Stimulated activated effector memory CD8-positive, alpha-beta T cell treated with anti-CD3 and anti-CD28 coated beads, Interleukin-12 subunit alpha, Interleukin-12 subunit beta, amount 100 ng/mL, for 72 hours (primary cell): ENCODE data around the gene PRTFDC1.

Source experiments
- ATAC-seq: fragments of 150-1000 bp; cut with Tn5 transposase; 2 replicates; pipeline ENCODE4 v1.10.0; 2021
- DNase-seq, 2 donors: peaks; one replicate each; pipeline ENCODE4 v3.0.0; 2021 to 2022; ENCODE audit warnings: low spot score in 2 of 2
- H3K27ac Mint-ChIP-seq: one replicate; pipeline ENCODE4 v1.8.0; 2022; ENCODE audit warnings: mild to moderate bottlenecking, mixed read lengths
- H3K36me3 Mint-ChIP-seq: one replicate; pipeline ENCODE4 v1.8.0; 2022; ENCODE audit warnings: mild to moderate bottlenecking, mixed read lengths
- H3K4me1 Mint-ChIP-seq: one replicate; pipeline ENCODE4 v1.8.0; 2022; ENCODE audit warnings: mixed read lengths
- H3K4me3 Mint-ChIP-seq: one replicate; pipeline ENCODE4 v1.8.0; 2022; ENCODE audit warnings: mild to moderate bottlenecking, mixed read lengths
- H3K9me3 Mint-ChIP-seq: one replicate; pipeline ENCODE4 v1.8.0; 2022; ENCODE audit warnings: mixed read lengths

PRTFDC1 gene

DNA sequence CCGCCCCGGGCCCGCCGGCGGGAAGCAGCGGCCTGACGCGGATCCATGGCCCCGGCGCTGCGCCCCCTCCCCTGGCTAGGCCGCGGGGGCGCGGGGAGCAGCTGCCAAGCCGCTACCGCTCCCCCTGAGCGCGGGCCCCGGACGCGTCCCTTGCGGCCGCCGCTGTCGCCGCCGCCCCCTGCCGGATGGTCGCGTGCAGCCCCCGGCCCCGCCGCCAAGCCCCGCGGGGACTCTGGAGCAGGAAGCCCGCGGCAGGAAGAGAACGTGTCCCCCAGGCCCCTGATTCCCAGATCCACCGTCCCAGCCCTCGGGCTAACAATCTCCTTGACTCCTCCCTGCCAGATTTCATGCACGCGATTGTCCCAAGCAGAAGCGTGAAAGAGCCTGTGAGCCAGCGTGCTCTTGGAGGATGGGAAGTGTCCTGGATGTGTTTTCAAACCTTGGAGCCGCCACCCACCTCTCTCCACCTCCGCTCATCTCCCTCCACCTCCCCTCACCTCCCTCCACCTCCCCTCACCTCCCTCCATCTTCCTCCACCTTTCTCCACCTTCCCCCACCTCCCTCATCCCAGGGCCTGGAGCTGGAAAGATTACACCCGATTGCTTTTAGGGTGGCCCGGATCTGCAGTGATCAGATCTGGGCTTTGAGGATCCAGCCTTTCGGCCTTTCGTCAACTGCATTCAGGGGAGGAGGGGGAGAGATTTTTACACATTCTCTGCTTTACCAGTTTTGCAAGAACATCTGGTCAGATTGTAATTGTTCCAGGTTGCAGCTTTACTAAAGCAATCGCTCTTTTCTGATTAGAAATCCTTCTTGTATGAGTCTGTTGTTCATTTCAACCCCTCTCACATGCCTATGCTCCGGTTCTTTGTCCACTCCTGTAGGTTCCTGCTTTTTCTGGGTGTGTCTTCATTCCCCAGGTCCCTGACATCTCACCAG is 570 bp upstream of the PRTFDC1 start:
- Mint-ChIP-seq H3K27ac (peak overlapping the region; percentile 89), H3K4me3 (peak overlapping the region; percentile 70), H3K4me1 (peaks cover 31% of the 10 kb centered on the region), H3K36me3 (peaks cover 5% of the 10 kb centered on the region), H3K9me3 (no peaks in the 10 kb centered on the region)
- ATAC-seq (peak; percentile 73), DNase-seq (peak; percentile 42 to 70)

DNA sequence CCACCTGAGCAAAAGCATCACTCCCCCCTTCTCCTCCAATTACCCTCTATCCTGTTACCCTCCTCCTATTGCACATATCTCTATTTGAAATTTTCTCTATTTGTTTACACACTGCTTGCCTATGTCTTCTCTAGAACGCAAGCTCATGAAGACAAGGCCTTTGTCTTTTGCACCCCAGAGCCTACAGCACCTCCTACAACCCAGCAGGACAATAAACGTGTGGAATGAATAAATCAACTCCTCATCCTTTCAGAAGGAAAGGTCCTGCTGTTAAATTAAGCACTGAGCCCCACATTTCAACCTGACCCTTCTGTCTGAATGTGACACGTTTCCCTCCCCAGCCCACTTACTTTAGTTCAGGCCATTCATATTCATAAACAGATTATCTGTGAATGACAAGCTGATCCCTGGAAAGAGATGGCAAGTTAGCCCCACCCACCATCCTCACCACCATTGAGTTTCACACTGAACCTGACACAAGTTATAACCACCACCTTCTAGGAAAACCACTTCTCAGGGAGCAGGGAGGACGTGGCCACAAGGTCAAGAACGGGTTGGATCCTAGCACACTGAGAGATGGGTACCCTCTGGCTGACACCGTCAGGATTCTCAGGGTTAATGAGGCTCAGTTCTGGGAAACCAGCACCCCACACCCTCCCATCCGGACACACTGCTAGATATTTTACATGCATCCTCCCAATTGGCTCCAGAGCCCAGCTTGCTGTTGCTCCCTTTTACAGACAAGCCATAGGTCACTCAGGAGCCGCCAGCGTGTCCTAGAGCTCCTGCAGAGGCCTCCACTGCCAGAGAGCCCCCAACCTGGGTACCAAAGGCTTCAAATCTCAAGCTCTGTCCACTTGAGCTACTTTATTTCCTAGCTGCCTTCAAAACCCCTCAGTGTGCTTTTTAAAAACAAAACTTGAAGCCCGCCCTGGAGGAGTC is 934 bp downstream of the PRTFDC1 start:
- DNase-seq (peak; percentile 6 to 63), ATAC-seq (peak; percentile 62)
- Mint-ChIP-seq H3K27ac (peak overlapping the region; percentile 89), H3K4me3 (peak overlapping the region; percentile 70), H3K4me1 (peaks cover 41% of the 10 kb centered on the region), H3K36me3 (peaks cover 5% of the 10 kb centered on the region), H3K9me3 (no peaks in the 10 kb centered on the region)

DNA sequence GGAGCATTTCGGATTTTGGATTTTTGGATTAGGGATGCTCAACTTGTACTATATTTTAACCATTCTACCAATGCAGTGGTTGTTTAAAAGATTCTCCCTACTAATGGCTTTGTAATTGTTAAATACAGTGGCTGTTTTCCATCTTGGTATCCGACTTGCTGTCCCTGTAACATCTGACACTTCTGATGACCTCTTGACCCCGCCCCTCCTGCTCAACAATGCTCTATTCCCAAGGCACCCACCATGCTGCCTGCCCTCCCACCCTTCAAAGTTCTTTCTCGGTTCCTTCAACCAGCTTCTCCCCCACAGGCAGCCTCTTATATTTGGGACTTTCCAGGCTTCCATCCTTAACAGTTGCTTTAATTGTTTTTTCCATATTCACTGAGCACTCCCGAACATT is 2.0 kb downstream of the PRTFDC1 start:
- Mint-ChIP-seq H3K27ac (no peak overlapping the region), H3K4me3 (no peak overlapping the region), H3K9me3 (no peaks in the 10 kb centered on the region), H3K36me3 (peaks cover 5% of the 10 kb centered on the region), H3K4me1 (peaks cover 41% of the 10 kb centered on the region)
- ATAC-seq: no peak
- no peak for DNase-seq

DNA sequence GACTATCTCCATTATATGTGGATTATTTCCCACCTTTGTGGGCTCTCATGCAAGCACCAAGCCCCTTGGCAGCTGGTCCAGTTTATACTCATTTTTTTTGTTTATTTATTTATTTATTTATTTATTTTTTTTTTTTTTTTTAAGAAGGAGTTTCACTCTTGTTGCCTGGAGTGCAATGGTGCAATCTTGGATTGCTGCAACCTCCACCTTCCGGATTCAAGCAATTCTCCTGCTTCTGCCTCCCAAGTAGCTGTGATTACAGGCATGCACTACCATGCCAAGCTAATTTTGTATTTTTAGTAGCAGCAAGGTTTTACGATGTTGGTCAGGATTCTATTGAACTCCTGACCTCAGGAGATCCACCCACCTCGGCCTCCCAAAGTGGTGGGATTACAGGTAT is 2.8 kb downstream of the PRTFDC1 start:
- Mint-ChIP-seq H3K4me1 (peaks cover 46% of the 10 kb centered on the region), H3K9me3 (no peaks in the 10 kb centered on the region)

DNA sequence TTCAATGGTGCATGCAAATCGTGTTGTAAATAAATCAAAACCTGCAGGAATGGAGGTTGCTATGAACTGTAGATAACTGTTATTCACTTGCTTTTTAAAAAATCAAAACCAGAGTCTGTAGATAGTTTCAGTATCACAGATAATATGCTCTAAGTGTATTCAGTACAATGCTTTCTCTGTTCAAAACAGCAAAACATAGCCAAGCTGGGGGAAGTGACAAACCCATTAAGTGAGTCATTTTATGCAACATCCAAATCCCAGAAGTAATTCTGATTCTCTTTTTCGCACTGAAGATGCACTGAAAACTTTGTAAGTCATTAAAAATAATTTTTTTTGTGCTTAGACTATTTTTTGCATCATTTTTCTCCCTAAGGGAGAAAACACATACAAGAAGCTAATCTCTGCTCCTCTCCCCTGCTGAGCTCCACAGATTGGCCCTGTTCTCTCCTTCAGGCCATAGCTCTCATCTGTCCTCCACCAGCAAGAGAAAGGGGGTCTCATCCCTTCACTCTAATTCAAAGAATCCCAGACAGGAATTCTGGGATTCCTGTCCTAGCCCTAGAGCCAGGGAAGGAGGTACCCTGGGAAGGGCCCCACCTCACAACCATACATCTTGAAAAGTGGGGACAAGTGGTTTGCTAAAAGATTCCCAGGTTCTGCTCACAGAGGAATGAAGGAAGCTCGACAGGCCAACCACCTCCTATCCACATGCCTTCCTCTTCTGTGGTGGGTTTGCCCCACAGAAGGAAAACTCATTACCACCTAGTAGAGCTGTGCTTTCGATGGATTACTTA is 4.9 kb downstream of the PRTFDC1 start:
- no peaks in the 10 kb centered on the region for H3K9me3 Mint-ChIP-seq
- no peaks in the 10 kb centered on the region for H3K36me3 Mint-ChIP-seq
- ATAC-seq (peak; percentile 87), DNase-seq (no peak)
- peaks cover 38% of the 10 kb centered on the region for H3K4me1 Mint-ChIP-seq
- no peak overlapping the region for H3K27ac Mint-ChIP-seq
- H3K4me3 Mint-ChIP-seq: no peak overlapping the region

More for the DNA sequence above, 2.8 kb downstream of the PRTFDC1 start:
- ATAC-seq (no peak), DNase-seq (no peak)
- no peak overlapping the region for H3K27ac Mint-ChIP-seq
- H3K36me3 Mint-ChIP-seq: peaks cover 5% of the 10 kb centered on the region
- H3K4me3 Mint-ChIP-seq: no peak overlapping the region

DNA sequence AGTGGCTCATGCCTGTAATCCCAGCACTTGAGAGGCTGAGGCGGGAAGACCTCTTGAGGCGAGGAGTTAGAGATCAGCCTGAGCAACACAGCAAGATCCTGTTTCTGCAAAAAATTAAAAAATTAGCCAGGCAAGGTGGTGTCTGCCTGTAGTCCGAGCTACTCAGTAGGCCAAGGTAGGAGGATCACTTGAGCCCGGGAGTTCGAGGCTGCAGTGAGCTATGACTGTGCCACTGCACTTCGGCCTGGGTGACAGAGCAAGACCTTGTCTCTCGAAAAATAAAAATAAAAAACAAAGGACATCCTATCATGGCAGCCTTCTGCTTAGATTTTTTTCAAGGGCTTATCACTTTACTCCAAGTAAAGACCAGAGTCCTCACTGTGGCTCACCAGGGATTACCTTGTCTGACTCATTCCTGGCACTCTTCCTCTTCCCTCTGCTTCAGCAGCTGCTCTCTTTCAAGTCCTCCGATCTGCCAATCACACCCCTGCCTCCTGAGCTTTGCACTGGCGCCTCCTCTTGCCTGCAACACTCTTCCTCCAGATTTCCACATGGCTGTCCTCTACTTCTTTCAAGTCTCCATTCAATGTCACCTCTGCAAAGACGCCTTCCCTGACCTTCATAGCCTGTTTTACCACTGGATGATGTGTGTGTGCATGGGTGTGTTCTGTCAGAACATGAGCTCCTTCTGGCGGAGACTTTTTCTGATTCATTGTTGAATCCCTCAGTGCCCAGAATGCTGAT is 7.7 kb downstream of the PRTFDC1 start:
- Mint-ChIP-seq H3K27ac (no peak overlapping the region), H3K36me3 (no peaks in the 10 kb centered on the region), H3K4me1 (peaks cover 23% of the 10 kb centered on the region), H3K4me3 (no peak overlapping the region), H3K9me3 (no peaks in the 10 kb centered on the region)
- no peak for ATAC-seq
- no peak for DNase-seq

DNA sequence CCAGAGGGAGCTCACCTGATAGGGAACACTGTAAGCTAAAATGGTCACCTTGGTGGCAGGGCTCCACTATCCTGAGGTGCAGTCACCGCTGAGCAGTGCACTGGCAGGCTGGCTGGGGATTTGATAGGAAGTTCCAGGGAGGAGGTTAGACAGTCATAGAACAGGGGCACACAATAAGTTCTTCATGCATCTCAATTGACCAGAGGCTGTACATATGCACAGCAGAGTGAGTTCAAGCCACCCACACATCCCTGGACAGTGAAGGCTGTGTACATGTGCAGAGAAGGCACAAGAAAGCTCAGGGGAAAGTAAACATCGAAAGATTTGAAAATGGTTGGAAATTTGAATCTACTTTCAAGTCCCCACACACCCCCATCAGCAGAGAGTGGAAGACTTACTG is 13.9 kb downstream of the PRTFDC1 start:
- no peak overlapping the region for H3K27ac Mint-ChIP-seq
- ATAC-seq (no peak), DNase-seq (no peak)
- H3K9me3 Mint-ChIP-seq: no peaks in the 10 kb centered on the region
- no peaks in the 10 kb centered on the region for H3K36me3 Mint-ChIP-seq
- peaks cover 10% of the 10 kb centered on the region for H3K4me1 Mint-ChIP-seq
- no peak overlapping the region for H3K4me3 Mint-ChIP-seq

- ATAC-seq: no peak
- H3K27ac Mint-ChIP-seq: no peak overlapping the region
- H3K36me3 Mint-ChIP-seq: no peaks in the 10 kb centered on the region
- DNase-seq: no peak
- peaks cover 10% of the 10 kb centered on the region for H3K4me1 Mint-ChIP-seq
- H3K4me3 Mint-ChIP-seq: no peak overlapping the region
- no peaks in the 10 kb centered on the region for H3K9me3 Mint-ChIP-seq
These were observed 14.3 kb downstream of the PRTFDC1 start for GRCh38 chr10:24938076-24938475.

DNA sequence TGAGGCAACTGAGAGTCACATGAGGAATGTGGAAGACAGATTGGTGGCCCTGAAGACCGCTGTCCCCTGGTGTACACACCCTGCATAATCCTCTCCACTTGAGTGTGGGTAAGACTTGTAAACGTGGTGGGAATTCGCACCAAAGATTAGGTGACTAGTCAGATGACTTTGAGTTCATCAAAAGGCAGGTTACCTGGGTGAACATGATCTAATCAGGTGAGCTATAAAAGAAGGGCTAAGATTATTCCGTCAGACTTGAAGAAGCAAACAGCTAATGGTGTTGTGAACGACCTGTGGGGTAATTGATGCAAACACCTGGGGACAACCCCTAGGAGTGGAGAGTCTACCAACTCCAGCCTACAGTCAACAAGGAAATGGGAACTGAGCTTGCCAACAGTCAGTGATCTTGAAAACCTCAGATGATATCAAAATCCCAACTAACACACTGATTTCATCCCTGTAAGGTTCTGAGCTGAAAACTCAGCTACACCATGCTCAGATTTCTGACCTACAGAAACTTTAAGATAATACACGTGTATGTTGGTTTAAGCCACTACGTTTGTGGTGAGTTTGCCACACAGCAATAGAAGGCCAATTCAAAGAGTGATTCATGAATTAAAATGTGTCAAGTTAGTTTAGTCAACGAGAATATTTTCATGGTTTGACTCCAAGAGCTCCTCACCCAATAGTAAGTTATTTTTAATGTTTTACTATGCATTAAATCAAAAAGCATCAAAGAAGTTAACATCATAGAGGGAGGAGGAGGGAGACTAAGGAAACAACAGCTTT is 16.7 kb downstream of the PRTFDC1 start:
- H3K4me1 Mint-ChIP-seq: peaks cover 10% of the 10 kb centered on the region
- ATAC-seq (peak; percentile 61), DNase-seq (no peak)
- H3K9me3 Mint-ChIP-seq: no peaks in the 10 kb centered on the region
- H3K27ac Mint-ChIP-seq: no peak overlapping the region
- H3K36me3 Mint-ChIP-seq: no peaks in the 10 kb centered on the region
- no peak overlapping the region for H3K4me3 Mint-ChIP-seq

DNA sequence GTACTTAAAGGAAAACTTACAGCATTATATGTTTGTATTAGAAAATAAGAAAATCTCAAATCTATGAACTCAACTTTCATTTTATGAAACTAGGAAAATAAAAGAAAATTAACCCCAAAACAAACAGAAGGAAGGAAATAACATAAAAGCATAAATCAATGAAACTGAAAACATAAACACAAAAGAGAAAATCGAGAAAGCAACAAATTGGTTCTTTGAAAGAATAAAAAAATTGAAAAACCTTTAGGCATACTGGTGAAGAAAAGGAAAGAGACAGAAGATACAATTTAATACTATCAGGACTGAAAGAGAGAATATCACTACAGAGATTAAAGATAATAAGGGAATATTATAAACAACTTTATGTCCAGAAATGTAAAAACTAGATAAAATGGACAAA is 21.2 kb downstream of the PRTFDC1 start:
- no peak for DNase-seq
- no peak overlapping the region for H3K4me3 Mint-ChIP-seq
- no peaks in the 10 kb centered on the region for H3K36me3 Mint-ChIP-seq
- no peak for ATAC-seq
- H3K27ac Mint-ChIP-seq: no peak overlapping the region
- H3K4me1 Mint-ChIP-seq: peaks cover 24% of the 10 kb centered on the region
- H3K9me3 Mint-ChIP-seq: no peaks in the 10 kb centered on the region

- Mint-ChIP-seq H3K27ac (no peak overlapping the region), H3K4me1 (peaks cover 17% of the 10 kb centered on the region), H3K4me3 (no peak overlapping the region), H3K36me3 (no peaks in the 10 kb centered on the region), H3K9me3 (no peaks in the 10 kb centered on the region)
- DNase-seq (no peak), ATAC-seq (no peak)
These were observed 22.0 kb downstream of the PRTFDC1 start for GRCh38 chr10:24930427-24930826.

- Mint-ChIP-seq H3K4me3 (no peak overlapping the region), H3K27ac (no peak overlapping the region), H3K4me1 (peaks cover 14% of the 10 kb centered on the region), H3K36me3 (no peaks in the 10 kb centered on the region), H3K9me3 (no peaks in the 10 kb centered on the region)
- DNase-seq (no peak), ATAC-seq (no peak)
These were observed 22.5 kb downstream of the PRTFDC1 start for GRCh38 chr10:24929904-24930303.

- no peak overlapping the region for H3K27ac Mint-ChIP-seq
- H3K36me3 Mint-ChIP-seq: no peaks in the 10 kb centered on the region
- H3K4me1 Mint-ChIP-seq: peaks cover 14% of the 10 kb centered on the region
- H3K9me3 Mint-ChIP-seq: peaks cover under 1% of the 10 kb centered on the region
- ATAC-seq: no peak
- H3K4me3 Mint-ChIP-seq: no peak overlapping the region
- DNase-seq: no peak
These were observed 23.3 kb downstream of the PRTFDC1 start for GRCh38 chr10:24929056-24929544.
